Activated naive CD8-positive, alpha-beta T cell treated with anti-CD3 and anti-CD28 coated beads, Interleukin-2, amount 10 ng/mL, durations not matched to agents 7 days and 5 days (primary cell): Measurements from ENCODE around the gene PRRG2. TPM values are rescaled to one million over a fixed set of nuclear protein-coding genes. Genes with fewer than 3 reads are reported as not detected.

Experiments used
- ATAC-seq: fragments of 150-1000 bp; cut with Tn5 transposase; one replicate; pipeline ENCODE4 v1.10.0; 2021; ENCODE audit warnings: low read depth, moderate library complexity
- POLR2A ChIA-PET: fragments of 350-600 bp; sonication (Branson Sonifier 250); formaldehyde crosslinking; loops from one replicate; lab custom pipeline; 2021; ENCODE audit warnings: antibody characterized with exemption; lab: Charles Lee
- DNase-seq: peaks from one replicate; pipeline ENCODE4 v3.0.0; 2021
- H3K27ac Mint-ChIP-seq: one replicate; pipeline ENCODE4 v1.8.0; 2022; ENCODE audit warnings: mild to moderate bottlenecking, mixed read lengths
- H3K27me3 Mint-ChIP-seq: one replicate; pipeline ENCODE4 v1.8.0; 2022; ENCODE audit warnings: mild to moderate bottlenecking, moderate library complexity, mixed read lengths
- H3K36me3 Mint-ChIP-seq: one replicate; pipeline ENCODE4 v1.8.0; 2021; ENCODE audit warnings: mild to moderate bottlenecking, mixed read lengths
- H3K4me1 Mint-ChIP-seq: one replicate; pipeline ENCODE4 v1.8.0; 2021; ENCODE audit warnings: mixed read lengths
- H3K4me3 Mint-ChIP-seq: one replicate; pipeline ENCODE4 v1.8.0; 2022; ENCODE audit warnings: mild to moderate bottlenecking, moderate library complexity, mixed read lengths
- H3K9me3 Mint-ChIP-seq: one replicate; pipeline ENCODE4 v1.8.0; 2021; ENCODE audit warnings: mixed read lengths
- total RNA-seq, 2 experiments: library from RNA; stranded (reverse); gene quantifications; one replicate each; pipeline ENCODE4 v1.2.3, GENCODE V29; 2021

Gene PRRG2
- total RNA-seq, 2 experiments from 2014 or later: 1.5 to 2.3 TPM

- Mint-ChIP-seq H3K9me3 (no peaks in the 10 kb centered on the region), H3K4me3 (peak within 1 kb of the TSS; percentile 88), H3K4me1 (peaks cover 25% of the 10 kb centered on the region), H3K36me3 (peaks cover 1% of the 10 kb centered on the region), H3K27ac (peak within 1 kb of the TSS; percentile 89), H3K27me3 (no peaks in the 10 kb centered on the region)
- DNase-seq: peak; percentile 93
- peak; percentile 91 for ATAC-seq
- POLR2A ChIA-PET: interaction anchor here (0.7 to 4.5 kb wide), 22 partner anchors 10 to 127 kb away, joined by 3 to 49 read pairs (median 5); partner anchors contain the start of genes ALDH16A1, PRMT1, PRR12 and RPL13A
These were observed 681 bp upstream of the PRRG2 start, which contains the start of gene NOSIP for GRCh38 chr19:49580264-49581006. Gene NOSIP (minus strand): TSS chr19:49580556. CDS start chr19:49560691, 19,865 bp downstream.

GRCh38 chr19:49583239-49583638, 2.1 kb downstream of the PRRG2 start:
- H3K9me3 Mint-ChIP-seq: no peaks in the 10 kb centered on the region

GRCh38 chr19:49585023-49585422, 3.9 kb downstream of the PRRG2 start:
- H3K4me1 Mint-ChIP-seq: peaks cover 15% of the 10 kb centered on the region
- ATAC-seq (no peak), DNase-seq (no peak)
- no peaks in the 10 kb centered on the region for H3K9me3 Mint-ChIP-seq
- no peak overlapping the region for H3K27ac Mint-ChIP-seq
- POLR2A ChIA-PET: interaction anchor here (0.6 kb wide), 1 partner anchor 1180 kb away, joined by 3 read pairs; no protein-coding TSS in a partner anchor
- peaks cover 4% of the 10 kb centered on the region for H3K27me3 Mint-ChIP-seq
- H3K36me3 Mint-ChIP-seq: no peaks in the 10 kb centered on the region
- H3K4me3 Mint-ChIP-seq: no peak overlapping the region

More at GRCh38 chr19:49583239-49583638, 2.1 kb downstream of the PRRG2 start:
- DNase-seq: no peak
- Mint-ChIP-seq H3K4me1 (peaks cover 21% of the 10 kb centered on the region), H3K27ac (peak overlapping the region; percentile 56), H3K36me3 (no peaks in the 10 kb centered on the region), H3K27me3 (peaks cover 2% of the 10 kb centered on the region), H3K4me3 (no peak overlapping the region)
- POLR2A ChIA-PET: interaction anchor here (0.9 kb wide), 1 partner anchor 57 kb away, joined by 5 read pairs; the partner anchor contains the start of gene RRAS
- ATAC-seq: no peak

GRCh38 chr19:49587227-49587626, 6.1 kb downstream of the PRRG2 start:
- POLR2A ChIA-PET: no interaction called here

GRCh38 chr19:49588365-49589122, 7.4 kb downstream of the PRRG2 start:
- H3K27me3 Mint-ChIP-seq: peaks cover 4% of the 10 kb centered on the region
- POLR2A ChIA-PET: interaction anchor here (5.3 kb wide), 1 partner anchor 9 kb away, joined by 49 read pairs; the partner anchor contains the start of genes NOSIP and PRRG2
- peak; percentile 32 for DNase-seq
- H3K27ac Mint-ChIP-seq: no peak overlapping the region
- no peak for ATAC-seq
- no peaks in the 10 kb centered on the region for H3K9me3 Mint-ChIP-seq
- H3K4me3 Mint-ChIP-seq: no peak overlapping the region
- peaks cover 3% of the 10 kb centered on the region for H3K36me3 Mint-ChIP-seq
- H3K4me1 Mint-ChIP-seq: peaks cover 23% of the 10 kb centered on the region

More at GRCh38 chr19:49587227-49587626, 6.1 kb downstream of the PRRG2 start:
- DNase-seq: no peak
- Mint-ChIP-seq H3K27ac (no peak overlapping the region), H3K9me3 (no peaks in the 10 kb centered on the region), H3K27me3 (peaks cover 4% of the 10 kb centered on the region), H3K36me3 (peaks cover 1% of the 10 kb centered on the region), H3K4me3 (no peak overlapping the region), H3K4me1 (peaks cover 14% of the 10 kb centered on the region)
- ATAC-seq: no peak

- DNase-seq (no peak), ATAC-seq (no peak)
- Mint-ChIP-seq H3K4me1 (peaks cover 30% of the 10 kb centered on the region), H3K4me3 (no peak overlapping the region), H3K27me3 (peaks cover 4% of the 10 kb centered on the region), H3K36me3 (peaks cover 9% of the 10 kb centered on the region), H3K9me3 (no peaks in the 10 kb centered on the region), H3K27ac (peak overlapping the region; percentile 69)
- POLR2A ChIA-PET: interaction anchor here (0.5 to 5.3 kb wide), 10 partner anchors 10 to 280 kb away, joined by 3 to 68 read pairs (median 4); partner anchors contain the start of genes NOSIP, PIH1D1, PRMT1 and PRRG2
These were observed 8.4 kb downstream of the PRRG2 start for GRCh38 chr19:49589502-49589905.

- Mint-ChIP-seq H3K27ac (peak overlapping the region; percentile 88), H3K36me3 (peaks cover 10% of the 10 kb centered on the region), H3K4me1 (peaks cover 30% of the 10 kb centered on the region), H3K9me3 (no peaks in the 10 kb centered on the region), H3K27me3 (peaks cover 4% of the 10 kb centered on the region), H3K4me3 (peak overlapping the region; percentile 91)
- ATAC-seq (peak; percentile 85), DNase-seq (peak; percentile 97)
- POLR2A ChIA-PET: interaction anchor here (0.5 to 5.3 kb wide), 18 partner anchors 11 to 279 kb away, joined by 3 to 68 read pairs (median 4); partner anchors contain the start of genes BCL2L12, IRF3, NOSIP and PIH1D1
These were observed 9.2 kb downstream of the PRRG2 start for GRCh38 chr19:49590071-49590970.

GRCh38 chr19:49590971-49591730, 10.0 kb downstream of the PRRG2 start, which contains the start of gene PRR12:
Gene PRR12 (plus strand): TSS chr19:49591182. CDS start chr19:49591655, 473 bp downstream.
- H3K9me3 Mint-ChIP-seq: no peaks in the 10 kb centered on the region
- POLR2A ChIA-PET: interaction anchor here (0.6 to 5.3 kb wide), 12 partner anchors 11 to 95 kb away, joined by 3 to 68 read pairs (median 4); partner anchors contain the start of genes BCL2L12, IRF3, NOSIP and PRMT1

GRCh38 chr19:49591731-49592485, 10.8 kb downstream of the PRRG2 start:
- peaks cover 30% of the 10 kb centered on the region for H3K4me1 Mint-ChIP-seq
- peak overlapping the region; percentile 91 for H3K4me3 Mint-ChIP-seq
- POLR2A ChIA-PET: interaction anchor here (0.6 to 5.3 kb wide), 6 partner anchors 12 to 254 kb away, joined by 3 to 68 read pairs (median 6); partner anchors contain the start of genes NOSIP, PRRG2, RRAS and SCAF1
- DNase-seq (peak; percentile 71), ATAC-seq (no peak)
- no peaks in the 10 kb centered on the region for H3K9me3 Mint-ChIP-seq
- H3K27me3 Mint-ChIP-seq: peaks cover 4% of the 10 kb centered on the region
- H3K27ac Mint-ChIP-seq: peak overlapping the region; percentile 88
- peaks cover 10% of the 10 kb centered on the region for H3K36me3 Mint-ChIP-seq

More at GRCh38 chr19:49590971-49591730, 10.0 kb downstream of the PRRG2 start, which contains the start of gene PRR12:
- DNase-seq: peak; percentile 82
- H3K4me3 Mint-ChIP-seq: peak within 1 kb of the TSS; percentile 91
- ATAC-seq: peak; percentile 16
- H3K36me3 Mint-ChIP-seq: peaks cover 10% of the 10 kb centered on the region
- peaks cover 30% of the 10 kb centered on the region for H3K4me1 Mint-ChIP-seq
- peak within 1 kb of the TSS; percentile 88 for H3K27ac Mint-ChIP-seq
- H3K27me3 Mint-ChIP-seq: peaks cover 4% of the 10 kb centered on the region

GRCh38 chr19:49592486-49593232, 11.5 kb downstream of the PRRG2 start:
- peak; percentile 48 for DNase-seq
- no peaks in the 10 kb centered on the region for H3K9me3 Mint-ChIP-seq
- no peak for ATAC-seq
- POLR2A ChIA-PET: interaction anchor here (0.7 to 5.3 kb wide), 9 partner anchors 13 to 139 kb away, joined by 3 to 68 read pairs (median 4); partner anchors contain the start of genes ALDH16A1, NOSIP, PRMT1 and PRRG2
- H3K4me1 Mint-ChIP-seq: peaks cover 30% of the 10 kb centered on the region
- H3K36me3 Mint-ChIP-seq: peaks cover 10% of the 10 kb centered on the region
- peak overlapping the region; percentile 91 for H3K4me3 Mint-ChIP-seq
- H3K27ac Mint-ChIP-seq: peak overlapping the region; percentile 88
- peaks cover 4% of the 10 kb centered on the region for H3K27me3 Mint-ChIP-seq
